Measurements from ENCODE around the gene COX7A2L.

DNA sequence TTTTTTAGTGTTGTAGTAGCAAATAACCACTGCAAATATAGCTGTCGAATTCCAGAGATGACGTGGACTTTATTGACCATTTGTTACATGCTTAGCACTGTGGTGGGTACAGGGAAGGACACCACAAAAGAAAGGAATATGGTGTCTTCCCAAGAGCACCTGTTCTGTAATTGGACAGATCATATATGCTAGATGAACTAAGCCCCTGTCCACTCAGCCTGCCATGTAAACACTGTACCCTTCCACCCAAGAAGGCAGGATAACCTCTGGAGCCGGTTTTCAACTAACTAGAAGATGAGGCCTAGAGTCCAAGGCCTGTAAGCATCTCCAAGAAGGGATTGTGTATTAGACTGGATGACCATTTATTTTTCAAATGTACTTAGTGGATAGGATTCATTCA lies 44.1 kb downstream of the COX7A2L start:
- TF ChIP-seq CTCF (IDR thresholded peaks at IDR 0.05 in 4 of 5, conservative IDR thresholded peaks at IDR 0.05 in 1 of 5) (no peak), POLR2A (IDR thresholded peaks at IDR 0.05) (no peak)
